K562 (cell line): ENCODE measurements around the gene DAZAP1. TPM values are rescaled to one million over a fixed set of nuclear protein-coding genes. Genes with fewer than 3 reads are reported as not detected.

Experiments
- BCOR ChIP-seq: fragments of 450-650 bp; IDR thresholded peaks from 2 replicates; pipeline ENCODE4 v1.6.1; 2016
- BHLHE40 ChIP-seq: IDR thresholded peaks from 2 replicates; pipeline ENCODE4 v1.6.1; 2011; ENCODE audit warnings: low read length, improper control_type of control experiment
- CBX8 ChIP-seq: fragments of 200-600 bp; sonication (generic); IDR thresholded peaks from 2 replicates; pipeline ENCODE4 v1.6.1; 2012; ENCODE audit warnings: borderline replicate concordance, mixed run types, low read depth, mild to moderate bottlenecking, moderate library complexity, mixed read lengths, low read length, control low read depth, inconsistent platforms; ENCODE audit not compliant: poor library complexity, severe bottlenecking; ENCODE audit errors: extremely low read depth
- CC2D1A ChIP-seq: fragments of 450-650 bp; IDR thresholded peaks from 2 replicates; pipeline ENCODE4 v1.6.1; 2017; ENCODE audit warnings: mild to moderate bottlenecking
- L3MBTL2 ChIP-seq: fragments of 450-650 bp; IDR thresholded peaks from 2 replicates; pipeline ENCODE4 v1.6.1; 2016; ENCODE audit warnings: mild to moderate bottlenecking, moderate library complexity
- MYC ChIP-seq, 2 experiments: fragments of 250-450 bp in 1 of 2; sonication (Bioruptor Pico) in 1 of 2; IDR thresholded peaks; 2 replicates each; pipeline versions ENCODE4 v1.5.1 to v1.6.1; 2012 to 2021; ENCODE audit warnings: low read depth in 2 of 2, borderline replicate concordance in 1 of 2, improper control_type of control experiment in 1 of 2, low read length in 1 of 2, mild to moderate bottlenecking in 1 of 2, moderate library complexity in 1 of 2
- NELFE ChIP-seq: IDR thresholded peaks from 2 replicates; pipeline ENCODE4 v1.6.1; 2011; ENCODE audit warnings: mild to moderate bottlenecking; ENCODE audit not compliant: insufficient read depth, insufficient read length
- NR2C1 ChIP-seq, 2 experiments: fragments of 450-650 bp; IDR thresholded peaks; 2 replicates each; pipeline ENCODE4 v1.6.1; 2017; ENCODE audit warnings: mild to moderate bottlenecking in 2 of 2, antibody characterized with exemption in 1 of 2, inconsistent platforms in 1 of 2, missing compliant biosample characterization in 1 of 2, missing genetic modification characterization in 1 of 2
- POLR2AphosphoS2 ChIP-seq: IDR thresholded peaks from 2 replicates; pipeline ENCODE4 v1.6.1; 2012; ENCODE audit warnings: low read length, improper control_type of control experiment
- RBM22 ChIP-seq: fragments of 200-400 bp; formaldehyde crosslinking; IDR thresholded peaks from 2 replicates; pipeline ENCODE4 v1.6.1; 2018; ENCODE audit warnings: low read length, low read depth; ENCODE audit not compliant: poor library complexity, severe bottlenecking
- SPI1 ChIP-seq: IDR thresholded peaks from 2 replicates; pipeline ENCODE4 v1.6.1; 2011; ENCODE audit warnings: low read depth, low read length, control low read depth, borderline replicate concordance
- polyA plus RNA-seq, 8 experiments: library from polyadenylated mRNA; depleted of rRNA in 4 of 8; stranded (reverse) in 5 of 8; unstranded in 3 of 8; fragments of >200 nt; fragmentation: Nextera tagmentation in 2 of 8; fragmentation: Illumina TruSeq in 1 of 8; extraction: Ambion mirVana in 2 of 8; extraction: Trizol in 1 of 8; gene quantifications; 2 replicates each; pipeline versions ENCODE4 v1.2.1 to v1.2.3, GENCODE V29; 2011 to 2014; ENCODE audit warnings: inconsistent platforms in 1 of 8, missing spikeins in 1 of 8
- total RNA-seq, 7 experiments: library from RNA; depleted of rRNA in 6 of 7; stranded (reverse); fragments of >200 nt in 6 of 7; fragmentation: Illumina TruSeq in 2 of 7; extraction: Trizol in 2 of 7; gene quantifications; 2 replicates each; pipeline versions ENCODE4 v1.2.1 to v1.2.3, GENCODE V29; 2011 to 2021; ENCODE audit warnings: low replicate concordance in 1 of 7
- TF ChIP-seq, protein P1 (sequence below): IDR thresholded peaks from 2 replicates; pipeline ENCODE4 v1.6.1; 2014; ENCODE audit warnings: antibody characterized with exemption
- TF ChIP-seq, protein P2 (sequence below): fragments of 450-650 bp; IDR thresholded peaks from 2 replicates; pipeline ENCODE4 v1.6.1; 2017; ENCODE audit warnings: antibody characterized with exemption
- TF ChIP-seq, protein P3 (sequence below): fragments of 450-650 bp; IDR thresholded peaks from 2 replicates; pipeline ENCODE4 v1.6.1; 2016; ENCODE audit warnings: mild to moderate bottlenecking
- TF ChIP-seq, protein P4 (sequence below), 2 experiments: fragments of 450-650 bp; conservative IDR thresholded peaks; 2 replicates each; pipeline ENCODE4 v1.6.1; 2017; ENCODE audit warnings: mild to moderate bottlenecking in 2 of 2, moderate library complexity in 2 of 2
- TF ChIP-seq, protein P5 (sequence below): sonication (generic); formaldehyde crosslinking; IDR thresholded peaks from 2 replicates; pipeline ENCODE4 v1.9.0; 2022; ENCODE audit warnings: mild to moderate bottlenecking, missing genetic modification reagents

DAZAP1 gene
- total and polyA plus RNA-seq, 9 of the 15 experiments (the other 6 are each of a cell fraction or from before 2014, with no cell fraction given): 10.8 to 289 (median 142) TPM

DNA sequence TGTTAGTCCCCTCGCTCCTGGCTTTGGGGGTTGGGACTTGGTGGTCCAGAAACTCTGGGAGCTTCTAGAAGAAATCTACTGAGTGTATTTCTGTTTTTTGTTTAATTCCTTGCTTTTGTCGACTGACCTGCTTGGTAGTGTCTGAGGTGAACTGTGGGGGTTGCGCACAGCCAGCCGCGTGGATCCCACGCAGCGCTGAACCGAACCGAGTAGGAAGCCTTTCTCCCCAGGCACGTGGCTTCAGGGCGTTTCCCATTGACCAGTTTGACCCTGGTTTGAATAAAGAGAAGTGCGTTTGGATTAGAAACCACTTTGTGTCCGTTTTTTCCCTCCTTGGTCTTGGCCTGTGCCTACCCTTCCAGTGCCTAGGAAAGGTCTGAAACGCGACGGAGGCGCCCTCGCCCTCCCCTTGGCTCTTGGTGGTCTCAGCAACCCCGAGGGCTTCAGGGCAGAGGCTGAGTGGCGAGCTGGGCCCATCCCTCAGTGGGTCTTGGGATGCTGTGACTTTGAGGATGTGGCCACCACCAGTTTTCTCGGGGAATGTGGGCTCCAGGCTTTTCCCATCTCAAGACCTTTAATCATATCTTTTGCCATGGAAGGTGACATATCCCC is 28.1 kb downstream of the DAZAP1 start (continued):
- TF ChIP-seq, protein P1, sequence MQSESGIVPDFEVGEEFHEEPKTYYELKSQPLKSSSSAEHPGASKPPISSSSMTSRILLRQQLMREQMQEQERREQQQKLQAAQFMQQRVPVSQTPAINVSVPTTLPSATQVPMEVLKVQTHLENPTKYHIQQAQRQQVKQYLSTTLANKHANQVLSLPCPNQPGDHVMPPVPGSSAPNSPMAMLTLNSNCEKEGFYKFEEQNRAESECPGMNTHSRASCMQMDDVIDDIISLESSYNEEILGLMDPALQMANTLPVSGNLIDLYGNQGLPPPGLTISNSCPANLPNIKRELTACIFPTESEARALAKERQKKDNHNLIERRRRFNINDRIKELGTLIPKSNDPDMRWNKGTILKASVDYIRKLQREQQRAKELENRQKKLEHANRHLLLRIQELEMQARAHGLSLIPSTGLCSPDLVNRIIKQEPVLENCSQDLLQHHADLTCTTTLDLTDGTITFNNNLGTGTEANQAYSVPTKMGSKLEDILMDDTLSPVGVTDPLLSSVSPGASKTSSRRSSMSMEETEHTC: 0 out of 2 replicates have a peak, but pooled peaks have one; percentile 39
- TF ChIP-seq L3MBTL2: peak; percentile 52; the same call in 1 of the 2 replicates
- TF ChIP-seq NELFE: no peak
- TF ChIP-seq SPI1: peak; percentile 48; the same call in 1 of the 2 replicates
- no peak for TF ChIP-seq CBX8
- 0 out of 2 replicates have a peak, but pooled peaks have one; percentile 21 for TF ChIP-seq NR2C1 (IDR thresholded peaks at IDR 0.05)
- no peak for TF ChIP-seq NR2C1 (tag; IDR thresholded peaks at IDR 0.05)
- TF ChIP-seq, protein P2, sequence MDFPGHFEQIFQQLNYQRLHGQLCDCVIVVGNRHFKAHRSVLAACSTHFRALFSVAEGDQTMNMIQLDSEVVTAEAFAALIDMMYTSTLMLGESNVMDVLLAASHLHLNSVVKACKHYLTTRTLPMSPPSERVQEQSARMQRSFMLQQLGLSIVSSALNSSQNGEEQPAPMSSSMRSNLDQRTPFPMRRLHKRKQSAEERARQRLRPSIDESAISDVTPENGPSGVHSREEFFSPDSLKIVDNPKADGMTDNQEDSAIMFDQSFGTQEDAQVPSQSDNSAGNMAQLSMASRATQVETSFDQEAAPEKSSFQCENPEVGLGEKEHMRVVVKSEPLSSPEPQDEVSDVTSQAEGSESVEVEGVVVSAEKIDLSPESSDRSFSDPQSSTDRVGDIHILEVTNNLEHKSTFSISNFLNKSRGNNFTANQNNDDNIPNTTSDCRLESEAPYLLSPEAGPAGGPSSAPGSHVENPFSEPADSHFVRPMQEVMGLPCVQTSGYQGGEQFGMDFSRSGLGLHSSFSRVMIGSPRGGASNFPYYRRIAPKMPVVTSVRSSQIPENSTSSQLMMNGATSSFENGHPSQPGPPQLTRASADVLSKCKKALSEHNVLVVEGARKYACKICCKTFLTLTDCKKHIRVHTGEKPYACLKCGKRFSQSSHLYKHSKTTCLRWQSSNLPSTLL: 0 out of 2 replicates have a peak, but pooled peaks have one; percentile 39
- TF ChIP-seq, protein P3, sequence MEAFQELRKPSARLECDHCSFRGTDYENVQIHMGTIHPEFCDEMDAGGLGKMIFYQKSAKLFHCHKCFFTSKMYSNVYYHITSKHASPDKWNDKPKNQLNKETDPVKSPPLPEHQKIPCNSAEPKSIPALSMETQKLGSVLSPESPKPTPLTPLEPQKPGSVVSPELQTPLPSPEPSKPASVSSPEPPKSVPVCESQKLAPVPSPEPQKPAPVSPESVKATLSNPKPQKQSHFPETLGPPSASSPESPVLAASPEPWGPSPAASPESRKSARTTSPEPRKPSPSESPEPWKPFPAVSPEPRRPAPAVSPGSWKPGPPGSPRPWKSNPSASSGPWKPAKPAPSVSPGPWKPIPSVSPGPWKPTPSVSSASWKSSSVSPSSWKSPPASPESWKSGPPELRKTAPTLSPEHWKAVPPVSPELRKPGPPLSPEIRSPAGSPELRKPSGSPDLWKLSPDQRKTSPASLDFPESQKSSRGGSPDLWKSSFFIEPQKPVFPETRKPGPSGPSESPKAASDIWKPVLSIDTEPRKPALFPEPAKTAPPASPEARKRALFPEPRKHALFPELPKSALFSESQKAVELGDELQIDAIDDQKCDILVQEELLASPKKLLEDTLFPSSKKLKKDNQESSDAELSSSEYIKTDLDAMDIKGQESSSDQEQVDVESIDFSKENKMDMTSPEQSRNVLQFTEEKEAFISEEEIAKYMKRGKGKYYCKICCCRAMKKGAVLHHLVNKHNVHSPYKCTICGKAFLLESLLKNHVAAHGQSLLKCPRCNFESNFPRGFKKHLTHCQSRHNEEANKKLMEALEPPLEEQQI: no peak
- TF ChIP-seq POLR2AphosphoS2: no peak
- TF ChIP-seq, protein P4, sequence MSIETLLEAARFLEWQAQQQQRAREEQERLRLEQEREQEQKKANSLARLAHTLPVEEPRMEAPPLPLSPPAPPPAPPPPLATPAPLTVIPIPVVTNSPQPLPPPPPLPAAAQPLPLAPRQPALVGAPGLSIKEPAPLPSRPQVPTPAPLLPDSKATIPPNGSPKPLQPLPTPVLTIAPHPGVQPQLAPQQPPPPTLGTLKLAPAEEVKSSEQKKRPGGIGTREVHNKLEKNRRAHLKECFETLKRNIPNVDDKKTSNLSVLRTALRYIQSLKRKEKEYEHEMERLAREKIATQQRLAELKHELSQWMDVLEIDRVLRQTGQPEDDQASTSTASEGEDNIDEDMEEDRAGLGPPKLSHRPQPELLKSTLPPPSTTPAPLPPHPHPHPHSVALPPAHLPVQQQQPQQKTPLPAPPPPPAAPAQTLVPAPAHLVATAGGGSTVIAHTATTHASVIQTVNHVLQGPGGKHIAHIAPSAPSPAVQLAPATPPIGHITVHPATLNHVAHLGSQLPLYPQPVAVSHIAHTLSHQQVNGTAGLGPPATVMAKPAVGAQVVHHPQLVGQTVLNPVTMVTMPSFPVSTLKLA (conservative IDR thresholded peaks at IDR 0.05): peak; percentile 32 to 37; a peak in 1 of 4 replicates
- TF ChIP-seq MYC (IDR thresholded peaks at IDR 0.05; ENCODE audit: low read depth, low read length): peak; percentile 84
- no peak for TF ChIP-seq MYC (CRISPR knock-in tag; IDR thresholded peaks at IDR 0.05; ENCODE audit: borderline replicate concordance, low read depth)
- peak; percentile 69; the same call in 1 of the 2 replicates for TF ChIP-seq CC2D1A
- TF ChIP-seq, protein P5, sequence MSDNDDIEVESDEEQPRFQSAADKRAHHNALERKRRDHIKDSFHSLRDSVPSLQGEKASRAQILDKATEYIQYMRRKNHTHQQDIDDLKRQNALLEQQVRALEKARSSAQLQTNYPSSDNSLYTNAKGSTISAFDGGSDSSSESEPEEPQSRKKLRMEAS (CRISPR knock-in tag): peak; percentile 83
- TF ChIP-seq BHLHE40: peak; percentile 74
- no peak for TF ChIP-seq BCOR
- TF ChIP-seq RBM22: peak; percentile 46
